Breast epithelium (tissue), 4 donors: ENCODE measurements around the gene TMOD3. TPM values are rescaled to one million over a fixed set of nuclear protein-coding genes. Genes with fewer than 3 reads are reported as not detected.

Source experiments
- DNase-seq, 2 donors: peaks; one replicate each; pipeline ENCODE4 v3.0.0-alpha.2; 2019; ENCODE audit warnings: low spot score in 2 of 2
- H3K27ac ChIP-seq, 2 donors: fragments of 200-600 bp; sonication (generic) in 1 of 2; one replicate each; pipeline ENCODE4 v1.5.1; 2016 to 2019; ENCODE audit warnings: mild to moderate bottlenecking in 1 of 2
- H3K27me3 ChIP-seq, 2 donors: fragments of 200-600 bp; sonication (generic) in 1 of 2; one replicate each; pipeline versions ENCODE4 v1.5.1 to v1.6.0; 2017 to 2019; ENCODE audit warnings: control low read depth in 1 of 2, mild to moderate bottlenecking in 1 of 2
- H3K36me3 ChIP-seq: fragments of 200-600 bp; one replicate; pipeline ENCODE4 v1.5.1; 2019
- H3K4me1 ChIP-seq, 2 donors: fragments of 200-600 bp; sonication (generic); one replicate each; pipeline ENCODE4 v1.5.1; 2016 to 2019; ENCODE audit warnings: control low read depth in 1 of 2
- H3K4me3 ChIP-seq, 3 donors: fragments of 200-600 bp; sonication (generic); 1 replicate in 2 of 3; 2 replicates in 1 of 3; pipeline ENCODE4 v1.5.1; 2016 to 2019; ENCODE audit warnings: mild to moderate bottlenecking in 3 of 3, moderate library complexity in 2 of 3
- H3K9me3 ChIP-seq, 2 donors: fragments of 200-600 bp; sonication (generic) in 1 of 2; one replicate each; pipeline ENCODE4 v1.5.1; 2016 to 2019; ENCODE audit warnings: control low read depth in 1 of 2
- CTCF ChIP-seq, 3 donors: fragments of 450-650 bp; IDR thresholded peaks; one replicate each; pipeline ENCODE4 v1.5.1; 2016 to 2017; ENCODE audit warnings: antibody characterized with exemption in 3 of 3, mild to moderate bottlenecking in 3 of 3, moderate library complexity in 3 of 3
- POLR2A ChIP-seq: fragments of 450-650 bp; IDR thresholded peaks from one replicate; pipeline ENCODE4 v1.6.1; 2016; ENCODE audit warnings: antibody characterized with exemption, mild to moderate bottlenecking, moderate library complexity
- POLR2AphosphoS5 ChIP-seq, 3 donors: sonication (generic); formaldehyde crosslinking; IDR thresholded peaks; one replicate each; pipeline ENCODE4 v1.6.1; 2017; ENCODE audit warnings: antibody characterized with exemption in 3 of 3
- intact Hi-C: fragments of 100-400 bp; cut with DNase I; formaldehyde crosslinking; loops from one replicate; pipeline ENCODE4 v1.15.1; 2023; ENCODE audit warnings: low total_unique reads
- total RNA-seq, 3 donors: library from RNA; depleted of rRNA; stranded (reverse); fragments of >200 nt; gene quantifications; one replicate each; pipeline ENCODE4 v1.1.0, GENCODE V29; 2016

TMOD3 gene
- total RNA-seq, 3 donors from 2014 or later: 24.9 to 31.4 (median 27.5) TPM

GRCh38 chr15:51952805-51953204, 123.4 kb downstream of the TMOD3 start:
- H3K36me3 ChIP-seq: peaks cover 6% of the 10 kb centered on the region

GRCh38 chr15:51955504-51955903, 126.1 kb downstream of the TMOD3 start:
- Histone ChIP-seq H3K27ac (no peak overlapping the region), H3K4me3 (no peak overlapping the region), H3K4me1 (no peaks in the 10 kb centered on the region), H3K9me3 (no peaks in the 10 kb centered on the region), H3K27me3 (no peaks in the 10 kb centered on the region), H3K36me3 (peaks cover 8% of the 10 kb centered on the region)
- TF ChIP-seq POLR2A (no peak), POLR2AphosphoS5 (IDR thresholded peaks at IDR 0.05) (no peak), CTCF (IDR thresholded peaks at IDR 0.05) (no peak)
- intact Hi-C loops: no loop called here
- no peak for DNase-seq

More at GRCh38 chr15:51952805-51953204, 123.4 kb downstream of the TMOD3 start:
- intact Hi-C loops: no loop called here
- Histone ChIP-seq H3K4me1 (no peaks in the 10 kb centered on the region), H3K4me3 (no peak overlapping the region), H3K27ac (no peak overlapping the region), H3K27me3 (no peaks in the 10 kb centered on the region), H3K9me3 (no peaks in the 10 kb centered on the region)
- TF ChIP-seq CTCF (IDR thresholded peaks at IDR 0.05) (no peak), POLR2A (no peak), POLR2AphosphoS5 (IDR thresholded peaks at IDR 0.05) (no peak)
- DNase-seq: no peak

Other genes with a start within 250 kb of the TMOD3 start
- 10 to 100 TPM; 28.5 to 73.9 (median 36.4) TPM for gene DMXL2, start 206.9 kb upstream of the TMOD3 start, total RNA-seq
- gene SCG3, start 148.2 kb upstream of the TMOD3 start, total RNA-seq: under 1 TPM in 1 of 3 donors, not detected in 2; 0.33 TPM
- gene LYSMD2, start 92.0 kb upstream of the TMOD3 start, total RNA-seq: 10 to 100 TPM in 2 of 3 donors, 1 to 10 TPM in 1; 5.0 to 18.7 (median 15.8) TPM
- gene TMOD2, start 78.1 kb upstream of the TMOD3 start, total RNA-seq: 10 to 100 TPM in 2 of 3 donors, 1 to 10 TPM in 1; 8.6 to 16.8 (median 11.5) TPM
- 10 to 100 TPM; 12.8 to 25.5 (median 23.3) TPM for gene LEO1, start 142.1 kb downstream of the TMOD3 start, total RNA-seq
- gene MAPK6, start 189.6 kb downstream of the TMOD3 start, total RNA-seq: 10 to 100 TPM; 20.8 to 32.2 (median 22.0) TPM